GM04504 (cell line): ENCODE results near the gene NOC2L.
"Not testable (repeated sequence)": the region's sequence is repeated elsewhere in the genome, so short reads cannot be mapped to it uniquely, and the experiment has no call there.

Source experiments
- DNase-seq: peaks from one replicate; pipeline ENCODE4 v3.0.0-alpha.2; 2012; ENCODE audit warnings: low read depth

The NOC2L gene

GRCh38 chr1:993379-993995 is 34.4 kb upstream of the NOC2L start:
- no peak for DNase-seq

- no peak for DNase-seq
These were observed 33.3 kb upstream of the NOC2L start for GRCh38 chr1:992362-992761.

- DNase-seq: no peak
These were observed 32.8 kb upstream of the NOC2L start for GRCh38 chr1:991895-992294.

GRCh38 chr1:991275-991674 is 32.2 kb upstream of the NOC2L start:
- DNase-seq: not testable (repeated sequence)

- not testable (repeated sequence) for DNase-seq
These were observed 29.0 kb upstream of the NOC2L start for GRCh38 chr1:988061-988460.

- DNase-seq: no peak
These were observed 26.1 kb upstream of the NOC2L start for GRCh38 chr1:985126-985525.

- DNase-seq: no peak
These were observed 25.4 kb upstream of the NOC2L start for GRCh38 chr1:984476-984814.

GRCh38 chr1:983798-984475 is 24.9 kb upstream of the NOC2L start:
- no peak for DNase-seq

GRCh38 chr1:982765-983436 is 23.8 kb upstream of the NOC2L start:
- DNase-seq: no peak

GRCh38 chr1:981955-982558 is 23.0 kb upstream of the NOC2L start, which contains the start of gene PERM1:
PERM1 (minus strand) TSS chr1:982093; CDS start chr1:981029, 1,064 bp downstream.
- no peak for DNase-seq

- no peak for DNase-seq
These were observed 22.5 kb upstream of the NOC2L start for GRCh38 chr1:981491-981954.

GRCh38 chr1:980602-981395 is 21.7 kb upstream of the NOC2L start:
- DNase-seq: no peak

- DNase-seq: no peak
These were observed 21.1 kb upstream of the NOC2L start for GRCh38 chr1:980137-980571.

- DNase-seq: no peak
These were observed 20.7 kb upstream of the NOC2L start for GRCh38 chr1:979744-980072.

- no peak for DNase-seq
These were observed 20.0 kb upstream of the NOC2L start for GRCh38 chr1:978835-979743.

- no peak for DNase-seq
These were observed 19.2 kb upstream of the NOC2L start for GRCh38 chr1:978069-978834.

- not testable (repeated sequence) for DNase-seq
These were observed 17.7 kb upstream of the NOC2L start for GRCh38 chr1:976791-977190.

GRCh38 chr1:975896-976683 is 17.0 kb upstream of the NOC2L start:
- no peak for DNase-seq

- no peak for DNase-seq
These were observed 16.3 kb upstream of the NOC2L start for GRCh38 chr1:975365-975764.
